Activated CD8-positive, alpha-beta T cell treated with anti-CD3 and anti-CD28 coated beads for 36 hours (primary cell): ENCODE data around the gene SMTNL1. TPM values are rescaled to one million over a fixed set of nuclear protein-coding genes. Genes with fewer than 3 reads are reported as not detected.

ENCODE experiments used
- ATAC-seq: fragments of 200-7000 bp; cut with Tn5 transposase; one replicate; pipeline ENCODE4 v1.10.0; 2021; ENCODE audit warnings: mild to moderate bottlenecking, moderate library complexity
- CTCF ChIA-PET: fragments of 350-600 bp; sonication (Branson Sonifier 250); formaldehyde crosslinking; loops from one replicate; lab custom pipeline; 2021; ENCODE audit warnings: antibody characterized with exemption; lab: Charles Lee
- POLR2A ChIA-PET: fragments of 350-600 bp; sonication (Branson Sonifier 250); formaldehyde crosslinking; loops from one replicate; lab custom pipeline; 2021; ENCODE audit warnings: antibody characterized with exemption; lab: Charles Lee
- DNase-seq: peaks from one replicate; pipeline ENCODE4 v3.0.0-alpha.2; 2020
- H3K27ac Mint-ChIP-seq: one replicate; pipeline ENCODE4 v1.8.0; 2021; ENCODE audit warnings: mild to moderate bottlenecking, mixed read lengths
- H3K27me3 Mint-ChIP-seq: one replicate; pipeline ENCODE4 v1.8.0; 2021; ENCODE audit warnings: mixed read lengths
- H3K36me3 Mint-ChIP-seq: one replicate; pipeline ENCODE4 v1.8.0; 2021; ENCODE audit warnings: low read depth, mixed read lengths
- H3K4me1 Mint-ChIP-seq: one replicate; pipeline ENCODE4 v1.8.0; 2021; ENCODE audit warnings: low read depth, mixed read lengths
- H3K4me3 Mint-ChIP-seq: one replicate; pipeline ENCODE4 v1.8.0; 2021; ENCODE audit warnings: mild to moderate bottlenecking, moderate library complexity, mixed read lengths
- H3K9me3 Mint-ChIP-seq: one replicate; pipeline ENCODE4 v1.8.0; 2021; ENCODE audit warnings: mixed read lengths
- intact Hi-C: fragments of 100-400 bp; cut with micrococcal nuclease; formaldehyde crosslinking; loops from one replicate; pipeline ENCODE4 v1.10.0; 2022
- total RNA-seq, 2 experiments: library from RNA; stranded (reverse); gene quantifications; one replicate each; pipeline ENCODE4 v1.2.3, GENCODE V29; 2021
- TF ChIP-seq, protein P1 (sequence below): fragments of 200-600 bp; IDR thresholded peaks from one replicate; pipeline ENCODE4 v1.8.0; 2022; ENCODE audit warnings: antibody characterized with exemption, mild to moderate bottlenecking

Gene SMTNL1
- total RNA-seq, 2 experiments from 2014 or later = not detected

DNA sequence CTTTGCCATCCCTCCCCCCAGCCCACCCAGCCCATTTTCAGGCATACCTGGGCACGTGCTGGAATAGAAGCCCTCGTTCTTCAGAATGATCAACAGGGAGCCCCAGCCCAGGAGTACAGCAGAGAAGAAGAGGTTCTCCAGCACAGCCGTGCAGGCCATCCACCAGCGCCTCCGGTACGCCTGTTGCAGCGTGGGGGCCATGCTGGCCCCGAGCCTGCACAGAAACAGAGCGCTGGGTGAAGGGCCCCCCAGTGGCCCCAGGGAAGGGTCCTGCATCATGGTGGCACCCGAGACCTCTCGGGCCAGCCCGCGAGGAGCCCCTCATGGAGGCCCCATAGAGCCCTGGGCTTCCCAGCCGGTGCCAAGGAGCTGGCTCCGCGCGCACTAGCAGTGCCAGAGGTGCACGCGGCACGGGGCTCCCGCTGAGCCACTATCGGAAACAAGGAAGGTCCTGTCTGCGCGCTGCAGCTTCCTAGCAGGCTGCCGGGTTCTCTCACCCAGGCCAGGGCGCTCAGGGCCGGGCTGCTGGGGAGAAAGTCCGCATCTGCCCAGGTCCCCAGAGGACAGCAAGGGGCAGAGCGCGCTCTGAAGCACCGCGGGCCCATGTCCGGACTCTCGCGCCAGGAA lies 23.4 kb upstream of the SMTNL1 start:
- Mint-ChIP-seq H3K4me1 (peaks cover 33% of the 10 kb centered on the region), H3K27me3 (no peaks in the 10 kb centered on the region), H3K4me3 (peak overlapping the region; percentile 94), H3K27ac (peak overlapping the region; percentile 95), H3K36me3 (peaks cover 13% of the 10 kb centered on the region), H3K9me3 (no peaks in the 10 kb centered on the region)
- intact Hi-C loops = no loop called here
- CTCF ChIA-PET = interaction anchor here (0.6 to 7.0 kb wide), 10 partner anchors 13 to 287 kb away, joined by 3 to 170 read pairs (median 10); partner anchors contain the start of genes RTN4RL2 and UBE2L6
- ATAC-seq (peak; percentile 52), DNase-seq (peak; percentile 52)
- POLR2A ChIA-PET = interaction anchor here (1.0 to 4.7 kb wide), 12 partner anchors 9 to 109 kb away, joined by 3 to 57 read pairs (median 10); partner anchors contain the start of genes SLC43A3, TIMM10 and UBE2L6
- TF ChIP-seq, protein P1, sequence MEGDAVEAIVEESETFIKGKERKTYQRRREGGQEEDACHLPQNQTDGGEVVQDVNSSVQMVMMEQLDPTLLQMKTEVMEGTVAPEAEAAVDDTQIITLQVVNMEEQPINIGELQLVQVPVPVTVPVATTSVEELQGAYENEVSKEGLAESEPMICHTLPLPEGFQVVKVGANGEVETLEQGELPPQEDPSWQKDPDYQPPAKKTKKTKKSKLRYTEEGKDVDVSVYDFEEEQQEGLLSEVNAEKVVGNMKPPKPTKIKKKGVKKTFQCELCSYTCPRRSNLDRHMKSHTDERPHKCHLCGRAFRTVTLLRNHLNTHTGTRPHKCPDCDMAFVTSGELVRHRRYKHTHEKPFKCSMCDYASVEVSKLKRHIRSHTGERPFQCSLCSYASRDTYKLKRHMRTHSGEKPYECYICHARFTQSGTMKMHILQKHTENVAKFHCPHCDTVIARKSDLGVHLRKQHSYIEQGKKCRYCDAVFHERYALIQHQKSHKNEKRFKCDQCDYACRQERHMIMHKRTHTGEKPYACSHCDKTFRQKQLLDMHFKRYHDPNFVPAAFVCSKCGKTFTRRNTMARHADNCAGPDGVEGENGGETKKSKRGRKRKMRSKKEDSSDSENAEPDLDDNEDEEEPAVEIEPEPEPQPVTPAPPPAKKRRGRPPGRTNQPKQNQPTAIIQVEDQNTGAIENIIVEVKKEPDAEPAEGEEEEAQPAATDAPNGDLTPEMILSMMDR = no peak

DNA sequence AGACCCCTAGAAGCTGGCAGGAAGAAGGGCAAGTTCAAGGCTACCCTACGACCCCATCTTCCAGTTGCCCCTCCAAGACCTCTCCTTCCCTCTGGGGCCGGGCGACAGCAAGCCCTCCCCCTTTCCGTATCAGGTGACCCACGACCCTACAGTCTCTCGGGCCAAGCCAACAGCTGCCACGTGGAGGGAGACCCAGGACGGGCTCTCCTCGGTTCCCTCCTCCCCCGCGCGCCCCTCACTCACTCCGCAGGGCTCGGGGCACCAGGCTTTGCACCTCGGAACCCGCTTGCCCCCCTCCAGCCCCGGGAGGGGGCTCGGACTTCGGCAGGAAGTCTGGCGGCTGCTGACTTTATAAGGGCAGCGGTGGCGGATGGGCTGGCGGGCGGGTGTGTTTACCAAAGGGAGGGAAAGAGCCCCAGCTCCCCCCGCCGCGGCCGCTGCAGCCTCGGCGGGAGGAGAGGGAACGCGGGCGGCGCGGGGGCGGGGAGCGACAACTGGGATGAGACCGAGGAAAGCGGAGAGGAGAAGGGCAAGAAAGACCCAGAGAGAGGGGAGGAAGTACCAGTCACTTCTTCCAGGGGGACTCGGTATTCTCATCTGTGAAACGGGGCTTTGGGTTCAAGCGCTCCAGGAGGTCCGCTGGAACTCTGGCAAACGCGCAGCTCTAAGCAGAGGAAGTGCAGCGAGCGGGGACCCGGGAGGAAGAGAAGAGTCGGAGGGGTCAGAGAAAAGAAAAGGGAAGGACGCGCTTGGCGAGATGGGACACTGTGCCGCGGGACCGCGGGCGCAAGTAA lies 22.7 kb upstream of the SMTNL1 start:
- DNase-seq = peak; percentile 70
- CTCF ChIA-PET = interaction anchor here (0.9 to 7.0 kb wide), 11 partner anchors 9 to 286 kb away, joined by 3 to 170 read pairs (median 7); partner anchors contain the start of genes RTN4RL2 and UBE2L6
- ATAC-seq = peak; percentile 53
- peaks cover 12% of the 10 kb centered on the region for H3K36me3 Mint-ChIP-seq
- H3K27me3 Mint-ChIP-seq = no peaks in the 10 kb centered on the region
- TF ChIP-seq, protein P1 = no peak
- peak overlapping the region; percentile 95 for H3K27ac Mint-ChIP-seq
- intact Hi-C loops = no loop called here
- H3K4me1 Mint-ChIP-seq = peaks cover 31% of the 10 kb centered on the region
- H3K4me3 Mint-ChIP-seq = peak overlapping the region; percentile 94
- H3K9me3 Mint-ChIP-seq = no peaks in the 10 kb centered on the region
- POLR2A ChIA-PET = interaction anchor here (0.8 to 4.7 kb wide), 17 partner anchors 10 to 110 kb away, joined by 3 to 57 read pairs (median 5); partner anchors contain the start of genes SLC43A3, TIMM10 and UBE2L6

DNA sequence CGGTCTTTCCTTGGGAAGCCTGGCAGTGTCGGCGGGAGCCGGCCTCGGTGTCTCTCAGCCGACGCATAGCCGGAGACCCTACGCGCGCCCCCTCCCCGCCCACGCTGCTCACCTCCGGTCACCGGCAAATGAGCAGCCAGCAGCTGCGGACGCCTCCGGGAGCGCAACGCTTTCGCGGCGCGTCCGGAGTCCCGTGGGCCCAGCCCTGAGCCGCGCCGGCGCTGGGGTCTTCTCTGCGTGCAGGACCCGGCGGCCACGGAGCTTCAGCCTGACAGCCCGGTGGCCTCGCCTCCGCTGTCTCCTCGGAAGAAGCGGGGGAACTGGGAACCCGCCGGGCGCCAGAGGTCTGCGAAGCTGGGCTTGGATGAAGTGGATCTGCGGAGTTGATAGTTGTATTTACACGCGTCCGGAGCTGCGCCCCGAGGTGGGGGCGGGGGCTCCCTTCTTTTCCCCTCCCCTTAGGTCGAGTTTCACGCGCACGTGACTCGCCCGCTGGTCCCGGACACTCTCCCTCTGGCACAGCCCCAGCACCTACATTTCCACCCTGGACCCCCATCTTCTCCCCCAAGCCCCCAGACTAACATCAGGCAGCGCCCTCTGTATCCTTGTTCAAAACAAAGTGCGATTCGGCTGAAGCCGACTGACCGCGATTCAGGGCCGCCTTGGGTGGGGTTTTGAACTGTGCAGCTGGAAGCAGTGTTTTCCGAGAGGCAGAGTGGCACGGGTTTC lies 21.9 kb upstream of the SMTNL1 start, which contains the start of gene SLC43A1:
Gene SLC43A1 (minus strand): TSS at position 371 of the 729 bp plus-strand sequence. CDS start 1,591 bp downstream, outside the sequence.
- Mint-ChIP-seq H3K36me3 (peaks cover 9% of the 10 kb centered on the region), H3K9me3 (no peaks in the 10 kb centered on the region), H3K4me1 (peaks cover 29% of the 10 kb centered on the region), H3K27me3 (no peaks in the 10 kb centered on the region), H3K27ac (peak within 1 kb of the TSS; percentile 95), H3K4me3 (peak within 1 kb of the TSS; percentile 94)
- intact Hi-C loops = no loop called here
- ATAC-seq = peak; percentile 29
- ChIA-PET CTCF (interaction anchor here (0.9 to 7.0 kb wide), 11 partner anchors 8 to 285 kb away, joined by 3 to 170 read pairs (median 7); partner anchors contain the start of gene RTN4RL2), POLR2A (interaction anchor here (0.8 to 4.7 kb wide), 16 partner anchors 9 to 109 kb away, joined by 3 to 57 read pairs (median 4); partner anchors contain the start of genes SLC43A3, TIMM10 and UBE2L6)
- TF ChIP-seq, protein P1 = no peak
- peak; percentile 48 for DNase-seq

DNA sequence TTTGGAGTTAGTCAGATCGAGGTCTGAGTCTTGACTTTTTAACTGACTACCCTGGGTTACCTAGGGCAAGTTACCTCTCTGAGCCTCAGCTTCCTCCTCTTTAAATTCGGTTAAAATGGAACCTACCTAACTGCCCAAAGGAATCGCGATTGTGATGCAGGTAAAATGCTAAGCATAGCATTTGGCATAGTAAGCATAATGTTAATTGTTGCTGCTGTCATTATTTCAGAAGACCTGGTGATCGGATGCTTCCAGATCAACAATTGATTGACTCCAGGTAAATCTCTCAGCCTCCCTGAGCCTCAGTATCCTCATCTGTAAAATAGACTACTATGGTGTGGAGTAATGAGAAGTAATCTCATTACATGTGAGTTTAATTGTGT lies 21.3 kb upstream of the SMTNL1 start:
- Mint-ChIP-seq H3K36me3 (peaks cover 9% of the 10 kb centered on the region), H3K4me3 (peak overlapping the region; percentile 94), H3K27ac (peak overlapping the region; percentile 81), H3K9me3 (no peaks in the 10 kb centered on the region), H3K27me3 (no peaks in the 10 kb centered on the region), H3K4me1 (peaks cover 29% of the 10 kb centered on the region)
- DNase-seq (no peak), ATAC-seq (peak; percentile 9)
- intact Hi-C loops = no loop called here
- TF ChIP-seq, protein P1 = no peak
- CTCF ChIA-PET = interaction anchor here (0.7 to 7.0 kb wide), 11 partner anchors 11 to 285 kb away, joined by 3 to 170 read pairs (median 7); partner anchors contain the start of gene RTN4RL2
- POLR2A ChIA-PET = interaction anchor here (0.5 to 4.7 kb wide), 14 partner anchors 8 to 98 kb away, joined by 3 to 57 read pairs (median 6); partner anchors contain the start of genes SLC43A3 and TIMM10
